ENCODE measurements around the gene STARD3NL.

DNA sequence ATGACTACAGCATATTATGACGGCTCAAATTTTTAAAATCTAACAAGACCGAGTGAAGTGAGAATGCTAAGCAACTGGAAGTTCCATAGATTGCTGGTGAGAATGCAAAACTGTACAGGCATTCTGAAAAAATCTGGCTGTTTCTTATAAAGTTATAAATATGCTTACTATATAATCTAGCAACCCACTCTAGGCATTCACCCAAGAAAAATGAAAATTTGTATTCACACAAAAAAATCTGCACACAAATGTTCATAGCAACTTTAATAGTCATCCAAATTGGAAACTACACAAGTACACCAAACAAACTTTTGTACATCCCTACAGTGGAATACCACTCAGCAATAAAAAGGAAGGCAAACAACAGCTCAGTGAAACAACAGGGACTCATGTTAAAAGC, 39.9 kb upstream of the STARD3NL start:
- TF ChIP-seq, protein P1, sequence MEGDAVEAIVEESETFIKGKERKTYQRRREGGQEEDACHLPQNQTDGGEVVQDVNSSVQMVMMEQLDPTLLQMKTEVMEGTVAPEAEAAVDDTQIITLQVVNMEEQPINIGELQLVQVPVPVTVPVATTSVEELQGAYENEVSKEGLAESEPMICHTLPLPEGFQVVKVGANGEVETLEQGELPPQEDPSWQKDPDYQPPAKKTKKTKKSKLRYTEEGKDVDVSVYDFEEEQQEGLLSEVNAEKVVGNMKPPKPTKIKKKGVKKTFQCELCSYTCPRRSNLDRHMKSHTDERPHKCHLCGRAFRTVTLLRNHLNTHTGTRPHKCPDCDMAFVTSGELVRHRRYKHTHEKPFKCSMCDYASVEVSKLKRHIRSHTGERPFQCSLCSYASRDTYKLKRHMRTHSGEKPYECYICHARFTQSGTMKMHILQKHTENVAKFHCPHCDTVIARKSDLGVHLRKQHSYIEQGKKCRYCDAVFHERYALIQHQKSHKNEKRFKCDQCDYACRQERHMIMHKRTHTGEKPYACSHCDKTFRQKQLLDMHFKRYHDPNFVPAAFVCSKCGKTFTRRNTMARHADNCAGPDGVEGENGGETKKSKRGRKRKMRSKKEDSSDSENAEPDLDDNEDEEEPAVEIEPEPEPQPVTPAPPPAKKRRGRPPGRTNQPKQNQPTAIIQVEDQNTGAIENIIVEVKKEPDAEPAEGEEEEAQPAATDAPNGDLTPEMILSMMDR (IDR thresholded peaks at IDR 0.05): no peak
- no peak for TF ChIP-seq POLR2A (IDR thresholded peaks at IDR 0.05)

All from esophagus squamous epithelium (tissue), 4 donors.